Colonic mucosa (tissue), 4 donors: Measurements from ENCODE around the gene PDE8B. TPM values are rescaled to one million over a fixed set of nuclear protein-coding genes. Genes with fewer than 3 reads are reported as not detected.

Experiments used
- DNase-seq: peaks from one replicate; pipeline ENCODE4 v3.0.0-alpha.2; 2020
- H3K27ac ChIP-seq: fragments of 200-600 bp; one replicate; pipeline ENCODE4 v1.8.0; 2021
- H3K27me3 ChIP-seq: fragments of 200-600 bp; one replicate; pipeline ENCODE4 v1.8.0; 2021
- H3K36me3 ChIP-seq: fragments of 200-600 bp; one replicate; pipeline ENCODE4 v1.8.0; 2021
- H3K4me1 ChIP-seq: fragments of 200-600 bp; one replicate; pipeline ENCODE4 v1.8.0; 2021; ENCODE audit warnings: mild to moderate bottlenecking
- H3K4me3 ChIP-seq: fragments of 200-600 bp; one replicate; pipeline ENCODE4 v1.8.0; 2021
- H3K9ac ChIP-seq, 2 donors: one replicate each; pipeline ENCODE4 v1.7.0; 2013; ENCODE audit warnings: control low read depth in 2 of 2, low read depth in 2 of 2, low read length in 2 of 2
- H3K9me3 ChIP-seq: fragments of 200-600 bp; one replicate; pipeline ENCODE4 v1.8.0; 2021
- CTCF ChIP-seq: fragments of 200-600 bp; IDR thresholded peaks from one replicate; pipeline ENCODE4 v1.8.0; 2022; ENCODE audit warnings: antibody characterized with exemption, mild to moderate bottlenecking
- intact Hi-C: fragments of 100-400 bp; cut with DNase I; formaldehyde crosslinking; loops from one replicate; pipeline ENCODE4 v1.14.1; 2022
- total RNA-seq, 2 donors: library from RNA; stranded (reverse); fragmentation: NEBNext Ultra II Directional in 1 of 2; extraction: Animal tissue kit (Norgen Biotek cat#: 25700) in 1 of 2; gene quantifications; one replicate each; pipeline ENCODE4 v1.2.1, GENCODE V29; 2021
- donor health status: healthy.
- donor health status: DM: no; HTN: no; CAD: no.
- donor health status: DM: no; HTN: no; CAD: no.

PDE8B gene
- total RNA-seq, 2 donors from 2014 or later: 0.86 to 1.8 TPM

- no peak for TF ChIP-seq CTCF
- Histone ChIP-seq H3K9me3 (no peaks in the 10 kb centered on the region), H3K27me3 (no peaks in the 10 kb centered on the region), H3K4me1 (no peaks in the 10 kb centered on the region), H3K36me3 (no peaks in the 10 kb centered on the region), H3K27ac (no peak overlapping the region), H3K4me3 (no peak overlapping the region), H3K9ac (no peak overlapping the region)
- intact Hi-C loops: no loop called here
- no peak for DNase-seq
Observed at GRCh38 chr5:77232574-77233358, 22.3 kb downstream of the PDE8B start.

GRCh38 chr5:77235846-77236721, 25.6 kb downstream of the PDE8B start:
- H3K27me3 ChIP-seq: no peaks in the 10 kb centered on the region
- DNase-seq: no peak
- H3K9ac ChIP-seq: no peak overlapping the region
- H3K4me3 ChIP-seq: no peak overlapping the region
- H3K4me1 ChIP-seq: no peaks in the 10 kb centered on the region
- no peak for TF ChIP-seq CTCF
- no peaks in the 10 kb centered on the region for H3K9me3 ChIP-seq
- no peaks in the 10 kb centered on the region for H3K36me3 ChIP-seq
- intact Hi-C loops: no loop called here
- H3K27ac ChIP-seq: no peak overlapping the region

GRCh38 chr5:77239126-77239741, 28.8 kb downstream of the PDE8B start:
- no peak for TF ChIP-seq CTCF
- no peaks in the 10 kb centered on the region for H3K36me3 ChIP-seq
- H3K4me1 ChIP-seq: no peaks in the 10 kb centered on the region
- no peak overlapping the region for H3K4me3 ChIP-seq
- no peaks in the 10 kb centered on the region for H3K27me3 ChIP-seq
- intact Hi-C loops: no loop called here
- no peak overlapping the region for H3K9ac ChIP-seq
- H3K27ac ChIP-seq: no peak overlapping the region
- no peaks in the 10 kb centered on the region for H3K9me3 ChIP-seq
- DNase-seq: no peak

- no peak for DNase-seq
- Histone ChIP-seq H3K9me3 (no peaks in the 10 kb centered on the region), H3K27me3 (no peaks in the 10 kb centered on the region), H3K4me1 (no peaks in the 10 kb centered on the region), H3K9ac (no peak overlapping the region), H3K36me3 (no peaks in the 10 kb centered on the region), H3K27ac (no peak overlapping the region), H3K4me3 (no peak overlapping the region)
- TF ChIP-seq CTCF: no peak
- intact Hi-C loops: no loop called here
Observed at GRCh38 chr5:77241444-77241843, 31.0 kb downstream of the PDE8B start.

GRCh38 chr5:77249475-77249874, 39.0 kb downstream of the PDE8B start:
- H3K4me1 ChIP-seq: no peaks in the 10 kb centered on the region
- H3K9ac ChIP-seq: no peak overlapping the region
- no peaks in the 10 kb centered on the region for H3K27me3 ChIP-seq
- intact Hi-C loops: no loop called here
- no peak overlapping the region for H3K27ac ChIP-seq
- no peaks in the 10 kb centered on the region for H3K36me3 ChIP-seq
- H3K4me3 ChIP-seq: no peak overlapping the region
- TF ChIP-seq CTCF: no peak
- no peaks in the 10 kb centered on the region for H3K9me3 ChIP-seq
- no peak for DNase-seq
